ENCODE data around the gene CASKIN1.

CASKIN1 gene

GRCh38 chr16:2232094-2232990 lies 35.9 kb upstream of the CASKIN1 start:
- H3K4me3 ChIP-seq (ENCODE audit: low read depth, low read length), result no peak overlapping the region
- H3K9me3 ChIP-seq (ENCODE audit: control insufficient read depth, insufficient read depth, low read length), result no peaks in the 10 kb centered on the region
- peaks cover 11% of the 10 kb centered on the region for H3K27me3 ChIP-seq (ENCODE audit: control insufficient read depth, insufficient read depth, low read length)
- peaks cover 67% of the 10 kb centered on the region for H3K36me3 ChIP-seq (ENCODE audit: control insufficient read depth, insufficient read depth, low read length)
- H3K4me1 ChIP-seq (ENCODE audit: control insufficient read depth, insufficient read depth, low read length), result no peaks in the 10 kb centered on the region
- H3K9ac ChIP-seq (ENCODE audit: low read depth, low read length), result no peak overlapping the region
- H3K27ac ChIP-seq (ENCODE audit: low read depth, low read length), result no peak overlapping the region

GRCh38 chr16:2231016-2231931 lies 34.9 kb upstream of the CASKIN1 start:
- H3K4me3 ChIP-seq (ENCODE audit: low read depth, low read length), result no peak overlapping the region
- no peaks in the 10 kb centered on the region for H3K9me3 ChIP-seq (ENCODE audit: control insufficient read depth, insufficient read depth, low read length)
- no peak overlapping the region for H3K27ac ChIP-seq (ENCODE audit: low read depth, low read length)
- no peak overlapping the region for H3K9ac ChIP-seq (ENCODE audit: low read depth, low read length)
- peaks cover under 1% of the 10 kb centered on the region; the same call in 1 of the 2 replicates for H3K27me3 ChIP-seq (ENCODE audit: control insufficient read depth, insufficient read depth, low read length)
- H3K36me3 ChIP-seq (ENCODE audit: control insufficient read depth, insufficient read depth, low read length), result peaks cover 67% of the 10 kb centered on the region
- H3K4me1 ChIP-seq (ENCODE audit: control insufficient read depth, insufficient read depth, low read length), result no peaks in the 10 kb centered on the region

GRCh38 chr16:2230376-2230775 lies 34.0 kb upstream of the CASKIN1 start:
- peaks cover 64% of the 10 kb centered on the region for H3K36me3 ChIP-seq (ENCODE audit: control insufficient read depth, insufficient read depth, low read length)
- H3K27me3 ChIP-seq (ENCODE audit: control insufficient read depth, insufficient read depth, low read length), result no peaks in the 10 kb centered on the region
- H3K9ac ChIP-seq (ENCODE audit: low read depth, low read length), result no peak overlapping the region
- no peak overlapping the region for H3K27ac ChIP-seq (ENCODE audit: low read depth, low read length)
- H3K9me3 ChIP-seq (ENCODE audit: control insufficient read depth, insufficient read depth, low read length), result no peaks in the 10 kb centered on the region
- no peak overlapping the region for H3K4me3 ChIP-seq (ENCODE audit: low read depth, low read length)
- H3K4me1 ChIP-seq (ENCODE audit: control insufficient read depth, insufficient read depth, low read length), result no peaks in the 10 kb centered on the region

- Histone ChIP-seq H3K9me3 (ENCODE audit: control insufficient read depth, insufficient read depth, low read length) (no peaks in the 10 kb centered on the region), H3K27ac (ENCODE audit: low read depth, low read length) (no peak overlapping the region), H3K36me3 (ENCODE audit: control insufficient read depth, insufficient read depth, low read length) (peaks cover 58% of the 10 kb centered on the region), H3K27me3 (ENCODE audit: control insufficient read depth, insufficient read depth, low read length) (no peaks in the 10 kb centered on the region), H3K4me3 (ENCODE audit: low read depth, low read length) (no peak overlapping the region), H3K4me1 (ENCODE audit: control insufficient read depth, insufficient read depth, low read length) (no peaks in the 10 kb centered on the region), H3K9ac (ENCODE audit: low read depth, low read length) (no peak overlapping the region)
Measured at GRCh38 chr16:2229632-2230250, 33.3 kb upstream of the CASKIN1 start.

GRCh38 chr16:2229091-2229490 lies 32.7 kb upstream of the CASKIN1 start:
- Histone ChIP-seq H3K9ac (ENCODE audit: low read depth, low read length) (no peak overlapping the region), H3K36me3 (ENCODE audit: control insufficient read depth, insufficient read depth, low read length) (peaks cover 54% of the 10 kb centered on the region), H3K4me3 (ENCODE audit: low read depth, low read length) (no peak overlapping the region), H3K9me3 (ENCODE audit: control insufficient read depth, insufficient read depth, low read length) (no peaks in the 10 kb centered on the region), H3K27ac (ENCODE audit: low read depth, low read length) (no peak overlapping the region), H3K4me1 (ENCODE audit: control insufficient read depth, insufficient read depth, low read length) (no peaks in the 10 kb centered on the region), H3K27me3 (ENCODE audit: control insufficient read depth, insufficient read depth, low read length) (no peaks in the 10 kb centered on the region)

- peaks cover 46% of the 10 kb centered on the region for H3K36me3 ChIP-seq (ENCODE audit: control insufficient read depth, insufficient read depth, low read length)
Measured at GRCh38 chr16:2228161-2228824, 31.9 kb upstream of the CASKIN1 start.

GRCh38 chr16:2226918-2227317 lies 30.5 kb upstream of the CASKIN1 start:
- Histone ChIP-seq H3K9me3 (ENCODE audit: control insufficient read depth, insufficient read depth, low read length) (no peaks in the 10 kb centered on the region), H3K4me3 (ENCODE audit: low read depth, low read length) (no peak overlapping the region), H3K27me3 (ENCODE audit: control insufficient read depth, insufficient read depth, low read length) (no peaks in the 10 kb centered on the region), H3K36me3 (ENCODE audit: control insufficient read depth, insufficient read depth, low read length) (peaks cover 32% of the 10 kb centered on the region), H3K27ac (ENCODE audit: low read depth, low read length) (no peak overlapping the region), H3K4me1 (ENCODE audit: control insufficient read depth, insufficient read depth, low read length) (no peaks in the 10 kb centered on the region), H3K9ac (ENCODE audit: low read depth, low read length) (no peak overlapping the region)

More at GRCh38 chr16:2228161-2228824, 31.9 kb upstream of the CASKIN1 start:
- H3K4me1 ChIP-seq (ENCODE audit: control insufficient read depth, insufficient read depth, low read length), result no peaks in the 10 kb centered on the region
- no peak overlapping the region for H3K4me3 ChIP-seq (ENCODE audit: low read depth, low read length)
- no peak overlapping the region for H3K27ac ChIP-seq (ENCODE audit: low read depth, low read length)
- H3K9me3 ChIP-seq (ENCODE audit: control insufficient read depth, insufficient read depth, low read length), result no peaks in the 10 kb centered on the region
- H3K27me3 ChIP-seq (ENCODE audit: control insufficient read depth, insufficient read depth, low read length), result no peaks in the 10 kb centered on the region
- H3K9ac ChIP-seq (ENCODE audit: low read depth, low read length), result no peak overlapping the region

GRCh38 chr16:2226245-2226793 lies 29.9 kb upstream of the CASKIN1 start:
- Histone ChIP-seq H3K27ac (ENCODE audit: low read depth, low read length) (no peak overlapping the region), H3K27me3 (ENCODE audit: control insufficient read depth, insufficient read depth, low read length) (no peaks in the 10 kb centered on the region), H3K9me3 (ENCODE audit: control insufficient read depth, insufficient read depth, low read length) (no peaks in the 10 kb centered on the region), H3K4me1 (ENCODE audit: control insufficient read depth, insufficient read depth, low read length) (no peaks in the 10 kb centered on the region), H3K4me3 (ENCODE audit: low read depth, low read length) (no peak overlapping the region), H3K9ac (ENCODE audit: low read depth, low read length) (no peak overlapping the region), H3K36me3 (ENCODE audit: control insufficient read depth, insufficient read depth, low read length) (peaks cover 26% of the 10 kb centered on the region)

GRCh38 chr16:2223942-2224486 lies 27.6 kb upstream of the CASKIN1 start:
- Histone ChIP-seq H3K4me3 (ENCODE audit: low read depth, low read length) (peak overlapping the region; percentile 97), H3K27ac (ENCODE audit: low read depth, low read length) (peak overlapping the region; percentile 86), H3K4me1 (ENCODE audit: control insufficient read depth, insufficient read depth, low read length) (no peaks in the 10 kb centered on the region), H3K9me3 (ENCODE audit: control insufficient read depth, insufficient read depth, low read length) (no peaks in the 10 kb centered on the region), H3K27me3 (ENCODE audit: control insufficient read depth, insufficient read depth, low read length) (no peaks in the 10 kb centered on the region), H3K36me3 (ENCODE audit: control insufficient read depth, insufficient read depth, low read length) (peaks cover 10% of the 10 kb centered on the region), H3K9ac (ENCODE audit: low read depth, low read length) (peak overlapping the region; percentile 92)

Data from HUES48 (cell line).